H9 (cell line): ENCODE measurements around the gene NUP205. TPM values are rescaled to one million over a fixed set of nuclear protein-coding genes. Genes with fewer than 3 reads are reported as not detected.
A peak's percentile ranks its signal among the peaks of the same experiment; 100 is the strongest.

ENCODE experiments used
- DNase-seq: peaks from one replicate; pipeline ENCODE4 v3.0.0-alpha.2; 2017
- H2AFZ ChIP-seq: one replicate; pipeline ENCODE4 v1.6.1; 2013; ENCODE audit warnings: mild to moderate bottlenecking, low read length, control low read depth, moderate library complexity
- H2AK5ac ChIP-seq: 2 replicates; pipeline ENCODE4 v1.6.1; 2013; ENCODE audit warnings: low read length, control low read depth, mixed read lengths; ENCODE audit not compliant: insufficient read length
- H2BK120ac ChIP-seq: one replicate; pipeline ENCODE4 v1.6.1; 2013; ENCODE audit warnings: low read depth, mild to moderate bottlenecking, low read length, control low read depth, inconsistent platforms; ENCODE audit not compliant: poor library complexity, severe bottlenecking
- H2BK12ac ChIP-seq: 2 replicates; pipeline ENCODE4 v1.6.1; 2013; ENCODE audit warnings: low read length, control low read depth, mixed read lengths, low read depth; ENCODE audit not compliant: insufficient read length
- H2BK15ac ChIP-seq: 2 replicates; pipeline ENCODE4 v1.6.1; 2013; ENCODE audit warnings: low read depth, low read length, control low read depth
- H2BK20ac ChIP-seq: one replicate; pipeline ENCODE4 v1.6.1; 2013; ENCODE audit warnings: low read depth, mild to moderate bottlenecking, low read length, control low read depth, inconsistent platforms; ENCODE audit not compliant: poor library complexity, severe bottlenecking
- H2BK5ac ChIP-seq: 2 replicates; pipeline ENCODE4 v1.6.1; 2013; ENCODE audit warnings: low read length, control low read depth, mixed read lengths; ENCODE audit not compliant: insufficient read length
- H3K14ac ChIP-seq: 2 replicates; pipeline ENCODE4 v1.6.1; 2013; ENCODE audit warnings: low read length, control low read depth; ENCODE audit not compliant: insufficient read depth
- H3K18ac ChIP-seq: 2 replicates; pipeline ENCODE4 v1.6.1; 2013; ENCODE audit warnings: low read depth, mild to moderate bottlenecking, mixed read lengths, low read length, control low read depth; ENCODE audit not compliant: insufficient read length
- H3K23ac ChIP-seq: 2 replicates; pipeline ENCODE4 v1.6.1; 2013; ENCODE audit warnings: low read length, control low read depth, mixed read lengths, low read depth; ENCODE audit not compliant: insufficient read length
- H3K23me2 ChIP-seq: 2 replicates; pipeline ENCODE4 v1.6.1; 2013; ENCODE audit warnings: low read depth, mild to moderate bottlenecking, mixed read lengths, low read length, control low read depth; ENCODE audit not compliant: insufficient read length, poor library complexity, severe bottlenecking
- H3K27ac ChIP-seq: 2 replicates; pipeline ENCODE4 v1.5.1; 2013; ENCODE audit warnings: low read length, control low read depth, mixed read lengths, low read depth; ENCODE audit not compliant: insufficient read length
- H3K27me3 ChIP-seq: 2 replicates; pipeline ENCODE4 v1.6.1; 2013; ENCODE audit warnings: low read length, control low read depth, inconsistent platforms; ENCODE audit not compliant: insufficient read depth
- H3K4ac ChIP-seq: 2 replicates; pipeline ENCODE4 v1.6.1; 2013; ENCODE audit warnings: low read depth, mild to moderate bottlenecking, control low read depth, inconsistent platforms, low read length, moderate library complexity
- H3K4me1 ChIP-seq: 2 replicates; pipeline ENCODE4 v1.6.1; 2013; ENCODE audit warnings: low read length, control low read depth, inconsistent platforms; ENCODE audit not compliant: insufficient read depth
- H3K4me2 ChIP-seq: 2 replicates; pipeline ENCODE4 v1.6.1; 2013; ENCODE audit warnings: low read length, control low read depth, mixed read lengths; ENCODE audit not compliant: insufficient read length, insufficient read depth
- H3K56ac ChIP-seq: 2 replicates; pipeline ENCODE4 v1.6.1; 2013; ENCODE audit warnings: low read depth, mild to moderate bottlenecking, mixed read lengths, low read length, control low read depth; ENCODE audit not compliant: insufficient read length
- H3K79me1 ChIP-seq: 2 replicates; pipeline ENCODE4 v1.6.1; 2013; ENCODE audit warnings: low read depth, mild to moderate bottlenecking, moderate library complexity, low read length, control low read depth, inconsistent platforms; ENCODE audit not compliant: insufficient read depth, poor library complexity, severe bottlenecking
- H3K79me2 ChIP-seq: 2 replicates; pipeline ENCODE4 v1.6.1; 2013; ENCODE audit warnings: low read length, control low read depth, inconsistent platforms; ENCODE audit not compliant: insufficient read depth
- H3K9ac ChIP-seq: 2 replicates; pipeline ENCODE4 v1.6.1; 2013; ENCODE audit warnings: low read length, control low read depth, mixed read lengths; ENCODE audit not compliant: insufficient read length; ENCODE audit errors: extremely low read depth
- H3K9me3 ChIP-seq: one replicate; pipeline ENCODE4 v1.6.1; 2013; ENCODE audit warnings: low read depth, low read length, inconsistent platforms; ENCODE audit not compliant: control insufficient read depth
- H3T11ph ChIP-seq: one replicate; pipeline ENCODE4 v1.6.1; 2013; ENCODE audit warnings: mild to moderate bottlenecking, low read length, control low read depth, inconsistent platforms
- H4K20me1 ChIP-seq: one replicate; pipeline ENCODE4 v1.6.1; 2013; ENCODE audit not compliant: control insufficient read depth, insufficient read length, insufficient read depth
- H4K5ac ChIP-seq: 2 replicates; pipeline ENCODE4 v1.6.1; 2013; ENCODE audit warnings: low read depth, mild to moderate bottlenecking, mixed read lengths, low read length, control low read depth; ENCODE audit not compliant: insufficient read length
- H4K8ac ChIP-seq: replicated peaks from 2 replicates; pipeline ENCODE4 v1.6.1; 2013; ENCODE audit warnings: low read length, control low read depth, mixed read lengths, low read depth; ENCODE audit not compliant: insufficient read length
- H4K91ac ChIP-seq: 2 replicates; pipeline ENCODE4 v1.6.1; 2013; ENCODE audit warnings: low read depth, mild to moderate bottlenecking, moderate library complexity, mixed read lengths, low read length, control low read depth; ENCODE audit not compliant: insufficient read length
- H3K27ac Mint-ChIP-seq, 3 experiments: 2 replicates in 2 of 3; 3 replicates in 1 of 3; pipeline ENCODE4 v1.8.0; 2020 to 2021; ENCODE audit warnings: mixed read lengths in 3 of 3, mild to moderate bottlenecking in 1 of 3, moderate library complexity in 1 of 3
- H3K27me3 Mint-ChIP-seq: 2 replicates; pipeline ENCODE4 v1.8.0; 2021; ENCODE audit warnings: low read depth, mild to moderate bottlenecking, moderate library complexity, mixed read lengths
- H3K36me3 Mint-ChIP-seq, 3 experiments: 2 replicates in 2 of 3; 3 replicates in 1 of 3; pipeline ENCODE4 v1.8.0; 2020 to 2021; ENCODE audit warnings: low read depth in 3 of 3, mixed read lengths in 3 of 3; ENCODE audit not compliant: insufficient read depth in 1 of 3
- H3K4me1 Mint-ChIP-seq, 2 experiments: 2 replicates each; pipeline ENCODE4 v1.8.0; 2020; ENCODE audit warnings: mixed read lengths in 2 of 2
- H3K4me3 Mint-ChIP-seq, 2 experiments: 2 replicates in 1 of 2; 3 replicates in 1 of 2; pipeline ENCODE4 v1.8.0; 2020 to 2021; ENCODE audit warnings: mild to moderate bottlenecking in 2 of 2, mixed read lengths in 2 of 2, moderate library complexity in 1 of 2
- H3K9me3 Mint-ChIP-seq, 2 experiments: 2 replicates in 1 of 2; 3 replicates in 1 of 2; pipeline ENCODE4 v1.8.0; 2020; ENCODE audit warnings: mild to moderate bottlenecking in 2 of 2, mixed read lengths in 2 of 2, moderate library complexity in 1 of 2
- CTCF ChIP-seq: fragments of 200-600 bp; sonication (generic); conservative IDR thresholded peaks from 3 replicates; pipeline ENCODE4 v1.8.0; 2021; ENCODE audit warnings: antibody characterized with exemption, mild to moderate bottlenecking
- WGBS: extraction: QIAGEN DNeasy Blood & Tissue Kit; methylation state at CpG from one replicate; pipeline ENCODE4 v1.1.7; 2013; ENCODE audit warnings: missing lambda C conversion rate, low lambda C conversion rate, mixed read lengths; ENCODE audit not compliant: insufficient read length; ENCODE audit errors: extremely low coverage; 5-methylcytosine and 5-hydroxymethylcytosine counted together
- total RNA-seq: library from RNA; stranded (reverse); gene quantifications from 2 replicates; pipeline ENCODE4 v1.2.1, GENCODE V29; 2021

NUP205 gene
- total RNA-seq, 1 experiment from 2014 or later = 158 TPM

- H3K56ac ChIP-seq = no peak overlapping the region
Measured at GRCh38 chr7:135602304-135602703, 44.6 kb downstream of the NUP205 start.

More at GRCh38 chr7:135602304-135602703, 44.6 kb downstream of the NUP205 start:
- no peaks in the 10 kb centered on the region for H3K23me2 ChIP-seq
- no peaks in the 10 kb centered on the region; the same call in 1 of the 2 replicates for H3K79me2 ChIP-seq
- H3K4me1 Mint-ChIP-seq = no peaks in the 10 kb centered on the region
- no peak overlapping the region for H2BK12ac ChIP-seq
- no peak overlapping the region for H3T11ph ChIP-seq
- no peak overlapping the region for H4K5ac ChIP-seq
- H3K4me3 Mint-ChIP-seq = no peak overlapping the region
- H2BK20ac ChIP-seq = no peak overlapping the region
- H3K4ac ChIP-seq = no peak overlapping the region
- no peak for TF ChIP-seq CTCF
- no peaks in the 10 kb centered on the region for H3K79me1 ChIP-seq
- no peaks in the 10 kb centered on the region for H4K20me1 ChIP-seq
- H3K23ac ChIP-seq = no peak overlapping the region
- H3K9me3 Mint-ChIP-seq = no peaks in the 10 kb centered on the region
- no peaks in the 10 kb centered on the region for H3K4me1 ChIP-seq
- H2BK120ac ChIP-seq = no peak overlapping the region
- H2AFZ ChIP-seq = no peak overlapping the region
- DNase-seq = no peak
- H3K27me3 Mint-ChIP-seq = no peaks in the 10 kb centered on the region; the same call in 1 of the 2 replicates
- H2BK5ac ChIP-seq = no peak overlapping the region
- H3K9ac ChIP-seq = no peak overlapping the region
- H3K9me3 ChIP-seq = no peaks in the 10 kb centered on the region
- no peak overlapping the region for H3K18ac ChIP-seq
- no peak overlapping the region for H3K14ac ChIP-seq
- no peak overlapping the region for H3K27ac ChIP-seq
- WGBS = no CpG with 5 or more reads among the region's 1 CpG
- H3K27ac Mint-ChIP-seq = peak overlapping the region in 1 of 3 experiments; percentile 2; a peak in 1 of 7 replicates
- H3K36me3 Mint-ChIP-seq = peaks cover 41 to 91% (median 89%) of the 10 kb centered on the region in 3 experiments
- no peak overlapping the region for H3K4me2 ChIP-seq
- H4K8ac ChIP-seq = no peak overlapping the region
- no peak overlapping the region for H4K91ac ChIP-seq
- H2BK15ac ChIP-seq = no peak overlapping the region
- H3K27me3 ChIP-seq = no peaks in the 10 kb centered on the region
- no peak overlapping the region for H2AK5ac ChIP-seq
